Measurements from ENCODE around the gene GALM.

DNA sequence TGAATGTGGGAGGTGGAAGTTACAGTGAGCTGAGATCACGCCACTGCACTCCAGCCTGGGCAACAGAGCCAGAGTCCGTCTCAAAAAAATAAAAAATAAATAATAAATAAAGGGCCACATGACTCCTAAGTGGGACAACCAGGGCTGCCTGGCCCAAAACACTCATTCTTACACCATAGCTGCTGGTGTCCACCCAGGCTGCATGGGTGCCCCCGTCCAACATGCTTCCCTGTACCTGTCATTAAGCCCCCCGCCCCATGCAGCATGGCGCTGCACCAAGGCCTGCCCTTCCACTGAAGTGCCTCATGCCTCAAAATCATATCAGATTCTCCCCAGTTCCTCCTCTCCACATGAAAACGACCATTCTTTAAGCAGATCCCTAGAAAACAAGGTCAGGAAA, 10.8 kb downstream of the GALM start:
- TF ChIP-seq, protein P1, sequence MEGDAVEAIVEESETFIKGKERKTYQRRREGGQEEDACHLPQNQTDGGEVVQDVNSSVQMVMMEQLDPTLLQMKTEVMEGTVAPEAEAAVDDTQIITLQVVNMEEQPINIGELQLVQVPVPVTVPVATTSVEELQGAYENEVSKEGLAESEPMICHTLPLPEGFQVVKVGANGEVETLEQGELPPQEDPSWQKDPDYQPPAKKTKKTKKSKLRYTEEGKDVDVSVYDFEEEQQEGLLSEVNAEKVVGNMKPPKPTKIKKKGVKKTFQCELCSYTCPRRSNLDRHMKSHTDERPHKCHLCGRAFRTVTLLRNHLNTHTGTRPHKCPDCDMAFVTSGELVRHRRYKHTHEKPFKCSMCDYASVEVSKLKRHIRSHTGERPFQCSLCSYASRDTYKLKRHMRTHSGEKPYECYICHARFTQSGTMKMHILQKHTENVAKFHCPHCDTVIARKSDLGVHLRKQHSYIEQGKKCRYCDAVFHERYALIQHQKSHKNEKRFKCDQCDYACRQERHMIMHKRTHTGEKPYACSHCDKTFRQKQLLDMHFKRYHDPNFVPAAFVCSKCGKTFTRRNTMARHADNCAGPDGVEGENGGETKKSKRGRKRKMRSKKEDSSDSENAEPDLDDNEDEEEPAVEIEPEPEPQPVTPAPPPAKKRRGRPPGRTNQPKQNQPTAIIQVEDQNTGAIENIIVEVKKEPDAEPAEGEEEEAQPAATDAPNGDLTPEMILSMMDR (IDR thresholded peaks at IDR 0.05; ENCODE audit: low read depth, low read length, missing input control) = no peak
- TF ChIP-seq RAD21 (IDR thresholded peaks at IDR 0.05) (no peak), EGR1 (IDR thresholded peaks at IDR 0.05; ENCODE audit: low read depth in 2 of 2) (no peak), NR2F2 (IDR thresholded peaks at IDR 0.05) (no peak), FOXA2 (IDR thresholded peaks at IDR 0.05) (no peak), SP1 (IDR thresholded peaks at IDR 0.05) (no peak), TAF1 (conservative IDR thresholded peaks at IDR 0.05) (no peak)
- TF ChIP-seq, protein P2, sequence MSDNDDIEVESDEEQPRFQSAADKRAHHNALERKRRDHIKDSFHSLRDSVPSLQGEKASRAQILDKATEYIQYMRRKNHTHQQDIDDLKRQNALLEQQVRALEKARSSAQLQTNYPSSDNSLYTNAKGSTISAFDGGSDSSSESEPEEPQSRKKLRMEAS (IDR thresholded peaks at IDR 0.05) = no peak
- TF ChIP-seq, protein P3, sequence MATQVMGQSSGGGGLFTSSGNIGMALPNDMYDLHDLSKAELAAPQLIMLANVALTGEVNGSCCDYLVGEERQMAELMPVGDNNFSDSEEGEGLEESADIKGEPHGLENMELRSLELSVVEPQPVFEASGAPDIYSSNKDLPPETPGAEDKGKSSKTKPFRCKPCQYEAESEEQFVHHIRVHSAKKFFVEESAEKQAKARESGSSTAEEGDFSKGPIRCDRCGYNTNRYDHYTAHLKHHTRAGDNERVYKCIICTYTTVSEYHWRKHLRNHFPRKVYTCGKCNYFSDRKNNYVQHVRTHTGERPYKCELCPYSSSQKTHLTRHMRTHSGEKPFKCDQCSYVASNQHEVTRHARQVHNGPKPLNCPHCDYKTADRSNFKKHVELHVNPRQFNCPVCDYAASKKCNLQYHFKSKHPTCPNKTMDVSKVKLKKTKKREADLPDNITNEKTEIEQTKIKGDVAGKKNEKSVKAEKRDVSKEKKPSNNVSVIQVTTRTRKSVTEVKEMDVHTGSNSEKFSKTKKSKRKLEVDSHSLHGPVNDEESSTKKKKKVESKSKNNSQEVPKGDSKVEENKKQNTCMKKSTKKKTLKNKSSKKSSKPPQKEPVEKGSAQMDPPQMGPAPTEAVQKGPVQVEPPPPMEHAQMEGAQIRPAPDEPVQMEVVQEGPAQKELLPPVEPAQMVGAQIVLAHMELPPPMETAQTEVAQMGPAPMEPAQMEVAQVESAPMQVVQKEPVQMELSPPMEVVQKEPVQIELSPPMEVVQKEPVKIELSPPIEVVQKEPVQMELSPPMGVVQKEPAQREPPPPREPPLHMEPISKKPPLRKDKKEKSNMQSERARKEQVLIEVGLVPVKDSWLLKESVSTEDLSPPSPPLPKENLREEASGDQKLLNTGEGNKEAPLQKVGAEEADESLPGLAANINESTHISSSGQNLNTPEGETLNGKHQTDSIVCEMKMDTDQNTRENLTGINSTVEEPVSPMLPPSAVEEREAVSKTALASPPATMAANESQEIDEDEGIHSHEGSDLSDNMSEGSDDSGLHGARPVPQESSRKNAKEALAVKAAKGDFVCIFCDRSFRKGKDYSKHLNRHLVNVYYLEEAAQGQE (IDR thresholded peaks at IDR 0.05) = no peak

Measured in liver (tissue), 3 donors.